SK-N-MC (cell line): ENCODE data around the gene FBLIM1.

ENCODE experiments used
- EZH2 ChIP-seq: fragments of 200-600 bp; sonication (generic); IDR thresholded peaks from one replicate; pipeline ENCODE4 v1.6.1; 2017; ENCODE audit warnings: antibody characterized with exemption
- FOXP2 ChIP-seq: optimal IDR thresholded peaks from 2 replicates; pipeline ENCODE3; 2011; ENCODE audit warnings: mild to moderate bottlenecking, moderate library complexity; ENCODE audit not compliant: insufficient read depth; ENCODE audit errors: extremely low read length, control extremely low read depth
- POLR2AphosphoS5 ChIP-seq: IDR thresholded peaks from 2 replicates; pipeline ENCODE4 v1.6.1; 2012; ENCODE audit warnings: mild to moderate bottlenecking, low read depth, low read length, borderline replicate concordance

DNA sequence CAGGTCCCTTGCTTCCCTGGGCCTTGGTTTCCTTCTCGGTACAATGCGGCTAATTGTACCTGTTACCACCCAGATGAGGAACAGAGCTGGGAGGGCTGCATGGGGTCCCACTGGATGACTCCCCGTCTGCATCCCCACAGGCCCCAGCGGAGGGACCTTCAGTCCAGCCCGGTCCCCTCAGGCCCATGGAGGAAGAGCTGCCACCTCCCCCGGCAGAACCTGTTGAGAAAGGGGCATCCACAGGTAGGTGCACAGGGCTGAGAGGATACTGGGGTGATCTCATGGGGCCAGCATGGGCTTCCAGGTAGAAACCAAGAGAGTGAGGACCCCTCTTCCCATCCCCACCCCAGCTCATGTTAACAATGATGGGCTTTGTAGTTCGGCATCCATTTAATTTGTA, 9.8 kb downstream of the FBLIM1 start:
- TF ChIP-seq POLR2AphosphoS5 = no peak
- TF ChIP-seq EZH2 = no peak
- TF ChIP-seq FOXP2 = no peak
